Panc1 (cell line): ENCODE data around the gene OR9Q2. TPM values are rescaled to one million over a fixed set of nuclear protein-coding genes. Genes with fewer than 3 reads are reported as not detected.

ENCODE experiments used
- ATAC-seq: fragments of 200-7000 bp; cut with Tn5 transposase; 2 replicates; pipeline ENCODE4 v1.9.1; 2020; ENCODE audit warnings: mild to moderate bottlenecking, moderate library complexity
- BruUV-seq: library from RNA; stranded (reverse); fragments of 400-500 nt; replicated peaks from 2 replicates; lab custom pipeline; 2021; lab: Mats Ljungman, UMichigan
- CTCF ChIA-PET: fragments of 300-600 bp; sonication (Branson Sonifier 250); formaldehyde crosslinking; loops from one replicate; lab custom pipeline; 2022; ENCODE audit warnings: antibody characterized with exemption; lab: Charles Lee
- POLR2A ChIA-PET: fragments of 300-600 bp; sonication (Branson Sonifier 250); formaldehyde crosslinking; loops from one replicate; lab custom pipeline; 2022; ENCODE audit warnings: antibody characterized with exemption; lab: Charles Lee
- DNase-seq: peaks from one replicate; pipeline ENCODE4 v3.0.0-alpha.2; 2010; ENCODE audit warnings: low read depth, low spot score
- H3K27ac ChIP-seq: 2 replicates; pipeline ENCODE4 v1.5.1; 2011; ENCODE audit warnings: mild to moderate bottlenecking, low read length, inconsistent platforms
- H3K27me3 ChIP-seq: fragments of 200-500 bp; sonication (Bioruptor generic); 2 replicates; pipeline ENCODE4 v1.6.0; 2014; ENCODE audit warnings: low read length, inconsistent platforms; ENCODE audit not compliant: control insufficient read depth, insufficient read depth
- H3K36me3 ChIP-seq: fragments of 200-500 bp; sonication (Bioruptor generic); 2 replicates; pipeline ENCODE4 v1.5.1; 2014; ENCODE audit warnings: inconsistent platforms, mild to moderate bottlenecking, low read length, moderate library complexity; ENCODE audit not compliant: control insufficient read depth, insufficient read depth
- H3K4me1 ChIP-seq: 2 replicates; pipeline ENCODE4 v1.5.1; 2011; ENCODE audit warnings: inconsistent platforms, mild to moderate bottlenecking, low read length, moderate library complexity; ENCODE audit not compliant: control insufficient read depth, insufficient read depth
- H3K4me3 ChIP-seq, 2 experiments: 2 replicates each; pipeline ENCODE4 v1.5.1; 2011 to 2012; ENCODE audit warnings: low read depth in 2 of 2, low read length in 2 of 2, mild to moderate bottlenecking in 2 of 2, inconsistent platforms in 1 of 2, moderate library complexity in 1 of 2
- H3K9me3 ChIP-seq: fragments of 200-500 bp; sonication (Bioruptor generic); 2 replicates; pipeline ENCODE4 v1.5.1; 2014; ENCODE audit warnings: low read depth, mild to moderate bottlenecking, inconsistent platforms, low read length, moderate library complexity; ENCODE audit not compliant: control insufficient read depth, insufficient read depth
- CTCF ChIP-seq: fragments of 450-650 bp; IDR thresholded peaks from 2 replicates; pipeline ENCODE4 v1.5.1; 2017; ENCODE audit warnings: mild to moderate bottlenecking
- POLR2AphosphoS5 ChIP-seq: IDR thresholded peaks from 2 replicates; pipeline ENCODE4 v1.6.1; 2012; ENCODE audit warnings: mild to moderate bottlenecking, low read depth, low read length, moderate library complexity
- REST ChIP-seq, 2 experiments: IDR thresholded peaks; 2 replicates each; pipeline ENCODE4 v1.6.1; 2011 to 2012; ENCODE audit warnings: low read depth in 2 of 2, control low read depth in 1 of 2, low read length in 1 of 2, mild to moderate bottlenecking in 1 of 2, moderate library complexity in 1 of 2; ENCODE audit not compliant: insufficient read depth in 1 of 2
- SIN3A ChIP-seq: IDR thresholded peaks from 2 replicates; pipeline ENCODE4 v1.6.1; 2012; ENCODE audit warnings: low read depth, mild to moderate bottlenecking, low read length, moderate library complexity, borderline replicate concordance; ENCODE audit not compliant: insufficient read depth
- TCF7L2 ChIP-seq: IDR thresholded peaks from 2 replicates; pipeline ENCODE4 v1.6.1; 2011; ENCODE audit warnings: mild to moderate bottlenecking, low read depth, low read length, inconsistent platforms
- in situ Hi-C: cut with HindIII; loops from 2 replicates; pipeline ENCODE4 v1.10.0; 2016; ENCODE audit warnings: low sequenced_read_pairs, low pct_unique_long_range_greater_than_20kb
- intact Hi-C: fragments of 100-400 bp; cut with micrococcal nuclease; formaldehyde crosslinking; loops from one replicate; pipeline ENCODE4 v1.10.0; 2022; ENCODE audit not compliant: unreplicated experiment
- total RNA-seq: library from RNA; stranded (reverse); gene quantifications from one replicate; pipeline ENCODE4 v1.2.1, GENCODE V29; 2021; ENCODE audit not compliant: unreplicated experiment

Gene OR9Q2
- total RNA-seq, 1 experiment from 2014 or later: not detected

- no TSS peak for BruUV-seq
- CTCF ChIA-PET: no interaction called here
Observed at GRCh38 chr11:58195939-58196338, 7.1 kb downstream of the OR9Q2 start.

GRCh38 chr11:58199271-58199670 lies 10.4 kb downstream of the OR9Q2 start:
- ATAC-seq (no peak), DNase-seq (no peak)
- in situ Hi-C loops: no loop called here
- TF ChIP-seq CTCF (no peak), REST (IDR thresholded peaks at IDR 0.05; ENCODE audit: insufficient read depth in 1 of 2, low read depth in 2 of 2, low read length in 1 of 2) (no peak), SIN3A (no peak), POLR2AphosphoS5 (no peak), TCF7L2 (no peak)
- Histone ChIP-seq H3K27me3 (no peaks in the 10 kb centered on the region), H3K36me3 (no peaks in the 10 kb centered on the region), H3K9me3 (no peaks in the 10 kb centered on the region; the same call in 1 of the 2 replicates), H3K27ac (no peak overlapping the region), H3K4me3 (no peak overlapping the region), H3K4me1 (no peaks in the 10 kb centered on the region)
- CTCF ChIA-PET: no interaction called here
- intact Hi-C loops: no loop called here
- POLR2A ChIA-PET: no interaction called here
- no TSS peak for BruUV-seq

More at GRCh38 chr11:58195939-58196338, 7.1 kb downstream of the OR9Q2 start:
- POLR2A ChIA-PET: no interaction called here
- H3K9me3 ChIP-seq: no peaks in the 10 kb centered on the region; the same call in 1 of the 2 replicates
- no peaks in the 10 kb centered on the region for H3K4me1 ChIP-seq
- ATAC-seq (no peak), DNase-seq (no peak)
- TF ChIP-seq POLR2AphosphoS5 (no peak), CTCF (no peak), TCF7L2 (no peak), SIN3A (no peak), REST (IDR thresholded peaks at IDR 0.05; ENCODE audit: insufficient read depth in 1 of 2, low read depth in 2 of 2, low read length in 1 of 2) (no peak)
- H3K4me3 ChIP-seq: no peak overlapping the region
- in situ Hi-C loops: no loop called here
- intact Hi-C loops: no loop called here
- H3K36me3 ChIP-seq: no peaks in the 10 kb centered on the region
- H3K27me3 ChIP-seq: no peaks in the 10 kb centered on the region
- no peak overlapping the region for H3K27ac ChIP-seq
